Activated CD8-positive, alpha-beta T cell treated with anti-CD3 and anti-CD28 coated beads for 36 hours (primary cell): ENCODE measurements around the gene DNAH8. TPM values are rescaled to one million over a fixed set of nuclear protein-coding genes. Genes with fewer than 3 reads are reported as not detected.

Source experiments
- ATAC-seq: fragments of 200-7000 bp; cut with Tn5 transposase; one replicate; pipeline ENCODE4 v1.10.0; 2021; ENCODE audit warnings: mild to moderate bottlenecking, moderate library complexity
- CTCF ChIA-PET: fragments of 350-600 bp; sonication (Branson Sonifier 250); formaldehyde crosslinking; loops from one replicate; lab custom pipeline; 2021; ENCODE audit warnings: antibody characterized with exemption; lab: Charles Lee
- POLR2A ChIA-PET: fragments of 350-600 bp; sonication (Branson Sonifier 250); formaldehyde crosslinking; loops from one replicate; lab custom pipeline; 2021; ENCODE audit warnings: antibody characterized with exemption; lab: Charles Lee
- DNase-seq: peaks from one replicate; pipeline ENCODE4 v3.0.0-alpha.2; 2020
- H3K27ac Mint-ChIP-seq: one replicate; pipeline ENCODE4 v1.8.0; 2021; ENCODE audit warnings: mild to moderate bottlenecking, mixed read lengths
- H3K27me3 Mint-ChIP-seq: one replicate; pipeline ENCODE4 v1.8.0; 2021; ENCODE audit warnings: mixed read lengths
- H3K36me3 Mint-ChIP-seq: one replicate; pipeline ENCODE4 v1.8.0; 2021; ENCODE audit warnings: low read depth, mixed read lengths
- H3K4me1 Mint-ChIP-seq: one replicate; pipeline ENCODE4 v1.8.0; 2021; ENCODE audit warnings: low read depth, mixed read lengths
- H3K4me3 Mint-ChIP-seq: one replicate; pipeline ENCODE4 v1.8.0; 2021; ENCODE audit warnings: mild to moderate bottlenecking, moderate library complexity, mixed read lengths
- H3K9me3 Mint-ChIP-seq: one replicate; pipeline ENCODE4 v1.8.0; 2021; ENCODE audit warnings: mixed read lengths
- CTCF ChIP-seq: fragments of 200-600 bp; IDR thresholded peaks from one replicate; pipeline ENCODE4 v1.8.0; 2022; ENCODE audit warnings: antibody characterized with exemption, mild to moderate bottlenecking
- intact Hi-C: fragments of 100-400 bp; cut with micrococcal nuclease; formaldehyde crosslinking; loops from one replicate; pipeline ENCODE4 v1.10.0; 2022
- total RNA-seq, 2 experiments: library from RNA; stranded (reverse); gene quantifications; one replicate each; pipeline ENCODE4 v1.2.3, GENCODE V29; 2021

The DNAH8 gene
- total RNA-seq, 2 experiments from 2014 or later, result not detected

- DNase-seq (no peak), ATAC-seq (no peak)
- TF ChIP-seq CTCF, result no peak
- Mint-ChIP-seq H3K27me3 (peaks cover 12% of the 10 kb centered on the region), H3K36me3 (no peaks in the 10 kb centered on the region), H3K4me1 (peaks cover 9% of the 10 kb centered on the region), H3K9me3 (no peaks in the 10 kb centered on the region), H3K27ac (no peak overlapping the region), H3K4me3 (no peak overlapping the region)
- ChIA-PET CTCF (no interaction called here), POLR2A (no interaction called here)
- intact Hi-C loops, result no loop called here
Measured at GRCh38 chr6:39073471-39074355, 358.6 kb downstream of the DNAH8 start.

- Mint-ChIP-seq H3K4me1 (peaks cover 9% of the 10 kb centered on the region), H3K4me3 (no peak overlapping the region), H3K27ac (no peak overlapping the region), H3K36me3 (no peaks in the 10 kb centered on the region), H3K9me3 (no peaks in the 10 kb centered on the region), H3K27me3 (peaks cover 8% of the 10 kb centered on the region)
- ChIA-PET CTCF (no interaction called here), POLR2A (no interaction called here)
- ATAC-seq, result no peak
- DNase-seq, result no peak
- TF ChIP-seq CTCF, result no peak
- intact Hi-C loops, result no loop called here
Measured at GRCh38 chr6:39074486-39074885, 359.4 kb downstream of the DNAH8 start.

GRCh38 chr6:39075010-39075686 is 360.0 kb downstream of the DNAH8 start:
- Mint-ChIP-seq H3K4me1 (peaks cover 9% of the 10 kb centered on the region), H3K27ac (no peak overlapping the region), H3K36me3 (no peaks in the 10 kb centered on the region), H3K9me3 (no peaks in the 10 kb centered on the region), H3K4me3 (no peak overlapping the region), H3K27me3 (peaks cover 6% of the 10 kb centered on the region)
- ATAC-seq (no peak), DNase-seq (no peak)
- ChIA-PET CTCF (no interaction called here), POLR2A (no interaction called here)
- intact Hi-C loops, result no loop called here
- no peak for TF ChIP-seq CTCF

GRCh38 chr6:39075807-39076622 is 360.9 kb downstream of the DNAH8 start:
- Mint-ChIP-seq H3K4me1 (peaks cover 9% of the 10 kb centered on the region), H3K9me3 (no peaks in the 10 kb centered on the region), H3K36me3 (no peaks in the 10 kb centered on the region), H3K27me3 (peaks cover 3% of the 10 kb centered on the region), H3K4me3 (no peak overlapping the region), H3K27ac (no peak overlapping the region)
- CTCF ChIA-PET, result no interaction called here
- ATAC-seq, result no peak
- no peak for DNase-seq
- intact Hi-C loops, result no loop called here
- no peak for TF ChIP-seq CTCF
- POLR2A ChIA-PET, result interaction anchor here (1.6 kb wide), 1 partner anchor 15 kb away, joined by 4 read pairs; no protein-coding TSS in a partner anchor
